T47D (cell line): ENCODE results near the gene RBMS1.
"Not testable (repeated sequence)": the region's sequence is repeated elsewhere in the genome, so short reads cannot be mapped to it uniquely, and the experiment has no call there.

Source experiments
- DNase-seq, 2 experiments: peaks; one replicate each; pipeline versions ENCODE4 v3.0.0 to v3.0.0-alpha.2; 2011 to 2012; ENCODE audit warnings: low read depth in 1 of 2, low spot score in 1 of 2
- JUND ChIP-seq: IDR thresholded peaks from 2 replicates; pipeline ENCODE4 v1.6.1; 2012; ENCODE audit warnings: low read depth
- in situ Hi-C: cut with HindIII; loops from 2 replicates; pipeline ENCODE4 v1.10.0; 2016; ENCODE audit warnings: low sequenced_read_pairs, low pct_unique_long_range_greater_than_20kb

Gene RBMS1

DNA sequence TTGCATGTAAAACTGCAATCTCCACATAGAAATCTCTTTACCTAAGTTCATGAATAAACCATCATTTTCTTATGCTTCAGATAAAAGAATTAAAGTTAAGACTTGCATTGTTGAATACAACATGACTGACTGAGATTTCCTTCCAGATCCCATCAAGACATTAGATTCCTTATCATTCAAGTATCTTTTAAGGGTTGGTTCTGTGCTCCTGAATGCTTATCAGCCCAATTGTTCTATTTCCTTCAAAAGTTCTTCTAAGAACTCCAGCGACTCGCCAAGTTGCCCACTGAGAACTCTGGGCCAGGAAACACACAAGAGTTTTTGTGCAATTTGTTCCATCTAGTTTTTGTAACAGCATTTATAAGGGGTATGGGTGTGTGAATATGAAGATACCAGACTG is 120.3 kb downstream of the RBMS1 start:
- no peak for TF ChIP-seq JUND
- in situ Hi-C loops = no loop called here
- no peak for DNase-seq

DNA sequence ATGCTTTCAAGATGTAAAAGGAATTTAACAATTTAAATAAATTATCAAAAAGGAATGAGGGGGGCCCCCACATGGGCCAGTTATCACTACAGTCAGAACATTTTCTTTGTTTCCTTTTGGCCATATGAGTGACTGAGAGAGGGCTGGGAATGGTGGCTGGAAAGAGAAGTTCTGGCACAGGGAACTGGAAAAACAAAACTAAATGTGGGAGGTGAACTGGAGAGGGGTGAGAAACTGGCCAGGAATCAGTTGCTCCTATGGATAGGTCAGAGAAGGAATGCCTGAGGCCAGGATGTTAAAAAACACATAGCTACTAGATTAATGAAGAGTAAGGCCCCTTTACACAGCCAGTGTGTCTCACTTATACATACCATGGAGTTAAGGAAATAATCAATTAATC is 121.0 kb downstream of the RBMS1 start:
- no peak for DNase-seq
- in situ Hi-C loops = no loop called here
- TF ChIP-seq JUND = no peak

DNA sequence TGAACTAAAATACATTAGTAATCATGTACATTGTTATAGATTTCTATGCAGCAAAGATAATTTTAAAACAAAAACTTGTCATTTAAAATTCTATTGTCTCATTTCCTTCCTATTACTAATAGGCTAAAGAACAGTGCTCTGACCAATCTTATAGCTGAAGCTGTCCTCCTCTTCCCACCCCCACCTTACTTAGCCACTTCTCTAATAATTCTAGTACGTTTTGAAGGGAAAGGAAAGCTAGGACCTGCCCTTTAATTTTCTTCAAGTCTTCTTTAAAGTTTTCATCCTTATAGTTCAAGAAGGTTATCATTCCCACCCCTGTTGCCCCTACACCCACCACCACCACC is 121.6 kb downstream of the RBMS1 start:
- no peak for TF ChIP-seq JUND
- in situ Hi-C loops = no loop called here
- no peak for DNase-seq

DNA sequence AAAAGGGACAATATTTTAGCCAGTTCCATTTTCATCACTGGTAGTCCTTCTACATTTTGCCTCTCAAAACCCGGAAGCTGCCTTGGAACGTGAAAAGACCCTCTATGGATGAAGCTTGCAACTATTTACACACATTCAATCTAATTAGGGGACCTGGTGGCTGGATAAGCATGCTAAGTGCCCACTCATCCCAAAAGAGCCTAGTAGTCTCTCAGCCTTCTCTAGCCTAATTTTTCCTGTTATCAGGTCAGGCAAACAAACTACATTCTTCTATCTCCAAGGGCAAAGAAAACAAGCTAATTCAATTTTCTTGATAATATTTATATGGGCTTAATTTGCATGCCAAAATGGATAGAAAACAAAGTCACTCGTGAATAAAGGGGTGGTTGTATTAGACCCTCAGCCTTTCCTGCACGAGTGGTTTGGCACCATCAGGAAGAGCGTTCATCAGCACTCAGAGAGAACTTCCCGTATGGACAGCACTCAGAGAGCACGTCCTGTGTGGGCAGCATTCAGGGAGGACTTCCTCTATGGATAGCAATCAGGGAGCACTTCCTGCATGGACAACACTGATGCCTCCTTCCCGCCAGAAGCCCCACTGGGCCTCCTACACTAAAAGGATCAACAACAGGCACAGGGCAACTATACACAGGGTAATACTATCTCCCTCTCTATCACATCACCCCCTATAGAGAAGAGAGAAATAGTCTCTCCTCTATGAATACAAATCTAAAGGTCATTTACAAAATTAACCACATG is 122.2 kb downstream of the RBMS1 start:
- DNase-seq = no peak
- TF ChIP-seq JUND = no peak

DNA sequence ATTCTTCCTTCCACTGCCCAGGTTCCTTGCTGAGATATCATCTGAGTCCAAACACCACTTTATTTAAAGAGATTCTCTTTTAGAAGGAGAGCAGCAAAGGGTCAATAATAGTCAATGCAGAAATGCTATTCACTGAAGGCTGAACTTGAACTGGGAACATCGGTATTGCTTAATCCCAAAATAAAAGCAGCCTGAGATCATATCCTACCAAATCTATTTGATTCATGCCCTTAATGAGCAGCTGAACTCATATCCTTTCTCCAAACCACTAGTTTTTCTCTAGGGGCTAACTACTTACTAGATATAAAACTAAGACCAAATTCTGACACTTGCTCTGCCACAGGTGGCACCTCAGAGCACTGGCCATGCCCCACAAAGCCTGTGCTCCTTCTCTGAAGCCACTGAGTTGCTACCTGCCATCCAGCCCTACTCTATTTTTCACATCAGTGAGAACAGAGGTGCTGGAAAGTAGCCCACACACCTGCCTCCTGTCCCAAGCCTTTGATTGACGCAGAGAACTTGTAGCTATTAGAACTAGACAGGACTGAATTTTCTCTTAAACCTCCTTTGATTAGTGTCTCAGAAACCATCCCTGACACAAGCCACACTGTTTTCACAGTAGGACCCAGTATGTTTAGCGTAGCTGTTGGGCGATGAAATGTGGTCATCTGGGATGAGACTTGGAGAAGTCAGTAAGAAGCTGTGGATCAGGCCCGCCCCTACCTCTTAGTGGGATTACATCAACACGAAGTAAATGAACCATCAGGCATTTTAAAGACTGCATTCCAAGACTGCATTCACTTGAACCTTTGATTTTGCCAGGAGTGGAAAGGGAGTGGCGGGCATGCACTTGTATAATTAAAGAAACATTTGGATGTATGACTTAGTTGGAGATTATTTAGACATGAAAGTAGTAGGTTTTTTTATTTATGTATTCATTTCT is 124.3 kb downstream of the RBMS1 start:
- no peak for TF ChIP-seq JUND
- in situ Hi-C loops = no loop called here
- no peak for DNase-seq

More for the DNA sequence above, 122.2 kb downstream of the RBMS1 start:
- in situ Hi-C loops = no loop called here

DNA sequence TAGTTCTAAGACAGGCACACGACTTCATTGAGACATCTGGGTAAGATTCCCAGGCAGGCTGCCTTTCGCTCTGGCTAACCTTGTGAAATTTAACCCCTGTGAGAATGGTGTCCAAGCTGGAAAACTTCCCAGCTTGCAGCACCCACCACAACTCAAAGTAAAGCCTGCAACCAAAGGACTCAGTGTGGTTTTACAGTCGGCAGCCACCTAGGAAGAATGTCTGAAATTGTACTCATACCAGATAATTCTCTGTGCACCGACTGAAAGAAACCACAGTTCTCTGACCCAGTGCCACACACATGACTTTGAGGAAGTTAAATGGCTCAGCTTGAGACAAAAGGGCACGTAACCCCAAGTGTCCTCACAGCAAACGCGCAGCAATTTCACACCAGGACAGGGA is 125.7 kb downstream of the RBMS1 start:
- DNase-seq = no peak
- TF ChIP-seq JUND = no peak
- in situ Hi-C loops = no loop called here

DNA sequence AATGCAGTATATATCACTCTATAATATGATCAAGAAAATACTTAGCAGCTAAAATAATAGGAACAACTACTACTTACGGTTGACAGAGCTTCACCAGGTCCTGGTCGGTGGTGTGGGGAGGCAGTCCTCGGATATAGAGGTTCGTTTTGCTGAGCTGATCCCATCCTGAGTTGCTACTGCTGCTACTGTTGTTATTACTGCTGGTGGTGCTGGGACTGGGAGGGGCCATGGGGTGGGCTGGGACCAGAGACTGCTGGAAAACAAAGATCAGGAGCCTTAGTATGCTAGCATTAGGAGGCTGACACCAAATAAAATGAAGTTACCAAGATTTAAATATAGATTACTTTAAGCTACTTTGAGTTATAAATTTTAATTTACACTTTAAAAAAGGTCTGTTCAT is 126.5 kb downstream of the RBMS1 start:
- DNase-seq, in situ Hi-C loops: not testable (repeated sequence)

DNA sequence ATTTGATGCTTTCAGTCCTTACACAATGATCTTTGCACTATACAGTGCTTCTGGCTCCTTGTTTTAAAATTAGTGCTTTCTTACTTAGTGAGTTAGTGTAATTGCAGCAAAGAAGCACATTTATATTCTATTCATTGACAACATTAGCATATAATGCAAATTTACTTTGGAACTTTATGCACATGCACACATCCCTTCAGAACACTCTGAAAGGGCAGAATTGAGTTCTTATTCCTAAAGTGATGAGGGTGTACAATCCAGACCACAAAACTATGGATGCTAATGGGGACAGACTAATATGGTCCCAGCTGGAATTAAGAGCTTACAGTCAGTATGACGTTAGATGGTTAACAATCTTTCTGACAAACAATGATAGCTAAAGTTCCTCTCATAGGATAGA is 127.1 kb downstream of the RBMS1 start:
- in situ Hi-C loops = no loop called here
- no peak for TF ChIP-seq JUND
- DNase-seq = no peak

DNA sequence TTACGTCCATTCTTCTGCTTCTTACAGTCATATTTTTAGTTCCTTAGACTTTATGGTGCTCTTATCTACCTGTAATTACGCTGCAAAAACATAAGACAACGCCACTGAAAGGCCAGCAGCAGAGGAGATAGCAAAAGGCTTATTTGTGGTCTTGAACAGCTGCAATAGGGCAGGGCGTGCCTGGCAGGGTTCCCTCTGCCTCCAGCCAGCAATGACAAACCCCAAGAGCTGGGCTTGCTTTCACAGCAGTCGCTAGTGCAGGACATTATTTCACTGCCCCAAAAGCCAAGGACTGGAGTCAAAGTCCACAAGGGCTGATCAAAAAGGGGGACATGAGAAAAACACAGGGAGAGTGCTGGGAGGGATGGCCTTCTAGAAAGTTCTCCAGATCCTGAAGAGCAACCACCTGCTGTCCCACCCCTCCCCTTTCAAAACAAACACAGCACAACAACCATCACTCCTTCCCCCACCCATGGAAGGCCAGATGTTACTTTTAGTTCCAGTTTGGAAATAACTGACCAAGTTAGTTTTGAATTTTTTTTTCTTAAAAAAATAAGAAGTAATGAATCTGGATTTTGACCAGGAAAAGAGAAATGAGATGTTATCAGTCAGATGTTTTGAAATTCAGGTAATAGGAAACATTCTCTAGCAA is 127.8 kb downstream of the RBMS1 start:
- DNase-seq = no peak
- no peak for TF ChIP-seq JUND
- in situ Hi-C loops = no loop called here

DNA sequence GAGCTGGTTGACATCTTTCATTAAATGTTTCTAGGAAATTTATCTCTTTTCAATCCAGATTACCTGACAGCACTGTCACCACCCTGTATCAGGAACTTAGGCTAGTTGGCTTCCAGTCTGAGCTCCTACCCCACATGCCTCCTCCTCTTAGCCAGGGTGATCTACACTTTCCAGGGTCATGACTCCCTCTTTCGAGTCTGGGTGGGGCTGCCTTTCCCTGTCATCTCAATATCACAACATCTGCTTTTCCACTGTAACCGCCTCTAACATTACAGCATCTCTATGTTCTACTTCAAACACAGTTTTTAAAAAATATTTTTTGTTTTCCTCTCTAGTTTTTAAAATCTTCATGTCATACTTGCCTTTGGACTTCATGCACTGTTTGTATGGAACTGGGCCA is 129.2 kb downstream of the RBMS1 start:
- no peak for TF ChIP-seq JUND
- no peak for DNase-seq
- in situ Hi-C loops = no loop called here

DNA sequence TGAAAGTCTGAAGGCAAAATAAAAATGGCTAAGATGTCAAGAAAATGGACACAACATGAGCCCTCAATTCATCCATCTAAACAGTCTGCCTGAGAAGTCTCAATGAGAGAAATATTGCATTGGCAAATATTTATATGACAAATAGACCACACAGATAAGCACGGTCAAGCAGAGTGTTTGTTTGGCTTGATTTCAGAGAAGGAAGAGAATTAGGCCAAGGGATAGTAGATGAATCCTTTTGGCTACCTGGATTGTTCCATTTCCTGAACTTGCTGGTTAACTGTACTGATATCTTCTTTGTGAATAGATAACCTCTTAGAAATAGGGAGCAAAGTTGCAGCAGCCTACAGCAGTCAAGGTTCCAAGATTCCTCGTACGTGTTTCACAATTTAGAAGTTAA is 129.6 kb downstream of the RBMS1 start:
- in situ Hi-C loops = no loop called here
- no peak for DNase-seq
- TF ChIP-seq JUND = no peak

DNA sequence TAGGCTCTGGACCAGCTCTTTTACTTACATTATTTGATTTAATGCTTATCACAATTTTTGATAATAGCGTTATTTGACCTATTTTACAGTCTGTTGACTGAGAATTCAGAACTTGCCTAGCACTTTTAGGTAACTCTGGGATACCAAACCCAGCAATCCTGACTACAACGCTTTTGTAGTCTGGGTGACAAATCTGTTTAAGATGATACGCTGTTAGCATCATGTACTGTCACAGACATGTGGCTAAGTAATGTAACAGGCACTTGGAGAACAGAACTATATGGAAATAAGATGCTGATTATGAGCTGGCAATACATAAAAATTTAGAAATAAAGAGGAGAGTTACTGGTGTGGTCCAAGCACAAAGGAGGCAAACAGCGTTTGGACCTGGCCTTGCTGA is 130.6 kb downstream of the RBMS1 start:
- TF ChIP-seq JUND = no peak
- in situ Hi-C loops = no loop called here
- DNase-seq = no peak

DNA sequence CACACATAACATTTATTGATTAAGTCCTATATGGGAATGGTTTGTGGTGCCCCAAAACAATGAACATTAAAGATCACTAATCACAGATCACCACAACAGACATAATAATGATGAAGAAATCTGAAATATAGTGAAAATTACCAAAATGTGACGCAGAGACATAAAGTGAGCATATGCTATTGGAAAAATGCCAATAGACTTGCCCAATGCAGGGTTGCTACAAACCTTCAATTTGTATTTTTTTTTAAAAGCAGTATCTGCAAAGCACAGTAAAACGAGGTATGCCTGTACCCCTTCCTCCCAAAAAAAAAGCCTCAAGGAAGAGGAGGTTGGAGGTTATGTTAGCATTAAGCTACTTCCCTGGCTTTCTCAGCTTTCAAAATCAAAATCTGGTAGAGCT is 131.1 kb downstream of the RBMS1 start:
- no peak for DNase-seq
- TF ChIP-seq JUND = no peak
- in situ Hi-C loops = no loop called here
